Thoracic aorta (tissue), 2 donors: ENCODE data around the gene PACSIN2. TPM values are rescaled to one million over a fixed set of nuclear protein-coding genes. Genes with fewer than 3 reads are reported as not detected.

Experiments
- ATAC-seq: fragments of 150-250 bp; one replicate; pipeline ENCODE4 v1.8.0; 2017; ENCODE audit warnings: low read depth; ENCODE audit not compliant: insufficient number of reproducible peaks, low FRiP score
- DNase-seq: peaks from one replicate; pipeline ENCODE4 v3.0.0-alpha.2; 2020; ENCODE audit warnings: low spot score
- H3K27ac ChIP-seq, 2 donors: fragments of 200-600 bp; sonication (generic); 1 replicate in 1 of 2; 2 replicates in 1 of 2; pipeline ENCODE4 v1.5.1; 2016; ENCODE audit warnings: mild to moderate bottlenecking in 2 of 2, moderate library complexity in 2 of 2
- H3K27me3 ChIP-seq: fragments of 200-600 bp; sonication (generic); replicated peaks from 2 replicates; pipeline ENCODE4 v1.6.0; 2016; ENCODE audit warnings: mild to moderate bottlenecking; ENCODE audit not compliant: insufficient read depth
- H3K36me3 ChIP-seq: fragments of 200-600 bp; sonication (generic); one replicate; pipeline ENCODE4 v1.5.1; 2016
- H3K4me1 ChIP-seq, 2 donors: fragments of 200-600 bp; sonication (generic); 1 replicate in 1 of 2; 2 replicates in 1 of 2; pipeline versions ENCODE4 v1.5.1 to v1.6.0; 2016; ENCODE audit warnings: low read depth in 2 of 2, mild to moderate bottlenecking in 1 of 2; ENCODE audit not compliant: control insufficient read depth in 1 of 2
- H3K4me3 ChIP-seq: fragments of 200-600 bp; sonication (generic); 2 replicates; pipeline ENCODE4 v1.5.1; 2016; ENCODE audit warnings: mild to moderate bottlenecking
- H3K9me3 ChIP-seq: fragments of 200-600 bp; sonication (generic); 2 replicates; pipeline ENCODE4 v1.5.1; 2016
- total RNA-seq, 2 donors: library from RNA; depleted of rRNA; stranded (reverse); fragments of >200 nt; gene quantifications; one replicate each; pipeline versions ENCODE4 v1.1.0 to v1.2.3, GENCODE V29; 2016
- TF ChIP-seq, protein P1 (sequence below): fragments of 200-600 bp; sonication (generic); IDR thresholded peaks from one replicate; pipeline ENCODE4 v1.5.1; 2019; ENCODE audit warnings: antibody characterized with exemption

The PACSIN2 gene
- total RNA-seq, 2 donors from 2014 or later = 135 to 155 TPM

GRCh38 chr22:42908374-42908746 lies 106.6 kb downstream of the PACSIN2 start:
- TF ChIP-seq, protein P1, sequence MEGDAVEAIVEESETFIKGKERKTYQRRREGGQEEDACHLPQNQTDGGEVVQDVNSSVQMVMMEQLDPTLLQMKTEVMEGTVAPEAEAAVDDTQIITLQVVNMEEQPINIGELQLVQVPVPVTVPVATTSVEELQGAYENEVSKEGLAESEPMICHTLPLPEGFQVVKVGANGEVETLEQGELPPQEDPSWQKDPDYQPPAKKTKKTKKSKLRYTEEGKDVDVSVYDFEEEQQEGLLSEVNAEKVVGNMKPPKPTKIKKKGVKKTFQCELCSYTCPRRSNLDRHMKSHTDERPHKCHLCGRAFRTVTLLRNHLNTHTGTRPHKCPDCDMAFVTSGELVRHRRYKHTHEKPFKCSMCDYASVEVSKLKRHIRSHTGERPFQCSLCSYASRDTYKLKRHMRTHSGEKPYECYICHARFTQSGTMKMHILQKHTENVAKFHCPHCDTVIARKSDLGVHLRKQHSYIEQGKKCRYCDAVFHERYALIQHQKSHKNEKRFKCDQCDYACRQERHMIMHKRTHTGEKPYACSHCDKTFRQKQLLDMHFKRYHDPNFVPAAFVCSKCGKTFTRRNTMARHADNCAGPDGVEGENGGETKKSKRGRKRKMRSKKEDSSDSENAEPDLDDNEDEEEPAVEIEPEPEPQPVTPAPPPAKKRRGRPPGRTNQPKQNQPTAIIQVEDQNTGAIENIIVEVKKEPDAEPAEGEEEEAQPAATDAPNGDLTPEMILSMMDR = no peak
- H3K4me3 ChIP-seq = no peak overlapping the region
- ATAC-seq (no peak), DNase-seq (no peak)
- H3K27ac ChIP-seq = peak overlapping the region; percentile 69 to 83
- peaks cover 14% of the 10 kb centered on the region for H3K36me3 ChIP-seq
- no peaks in the 10 kb centered on the region for H3K9me3 ChIP-seq
- H3K27me3 ChIP-seq = no peaks in the 10 kb centered on the region
- peaks cover 32 to 63% of the 10 kb centered on the region in 2 donors for H3K4me1 ChIP-seq

GRCh38 chr22:42907404-42908373 lies 107.3 kb downstream of the PACSIN2 start:
- Histone ChIP-seq H3K27ac (peak overlapping the region; percentile 69 to 83), H3K9me3 (no peaks in the 10 kb centered on the region), H3K4me3 (no peak overlapping the region), H3K4me1 (peaks cover 32 to 63% of the 10 kb centered on the region in 2 donors), H3K27me3 (no peaks in the 10 kb centered on the region), H3K36me3 (peaks cover 14% of the 10 kb centered on the region)
- ATAC-seq (peak; percentile 8), DNase-seq (no peak)
- TF ChIP-seq, protein P1 = no peak

GRCh38 chr22:42906605-42907348 lies 108.2 kb downstream of the PACSIN2 start:
- peaks cover 13% of the 10 kb centered on the region for H3K36me3 ChIP-seq
- H3K4me3 ChIP-seq = no peak overlapping the region
- TF ChIP-seq, protein P1 = no peak
- no peak for ATAC-seq
- no peak for DNase-seq
- no peaks in the 10 kb centered on the region for H3K9me3 ChIP-seq
- H3K4me1 ChIP-seq = peaks cover 35 to 70% of the 10 kb centered on the region in 2 donors
- peak overlapping the region; percentile 69 to 83 for H3K27ac ChIP-seq
- H3K27me3 ChIP-seq = no peaks in the 10 kb centered on the region

DNA sequence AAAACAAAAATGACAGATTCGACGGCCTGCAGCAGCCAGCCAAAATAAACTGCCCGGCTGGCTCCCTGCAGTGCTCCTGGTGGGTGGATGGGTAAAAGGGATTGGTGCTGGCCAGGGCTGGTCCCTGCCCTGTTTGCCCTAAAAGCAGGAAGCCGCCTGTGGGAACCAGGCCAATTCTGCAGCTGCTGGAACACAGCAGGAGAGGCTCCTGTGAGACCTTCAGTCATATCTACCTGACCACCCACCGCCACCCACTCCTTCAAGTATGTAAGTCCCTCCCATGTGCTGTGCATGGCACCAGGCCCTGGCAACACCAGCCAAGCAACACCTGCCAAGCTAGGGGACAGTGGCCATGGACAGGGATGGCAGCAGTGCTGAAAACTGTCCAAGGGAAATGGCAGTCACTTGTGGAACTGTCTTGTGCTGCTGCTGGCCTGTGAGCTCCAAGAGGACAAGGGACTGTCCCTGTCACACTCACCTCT lies 109.2 kb downstream of the PACSIN2 start:
- peak overlapping the region; percentile 69 to 83 for H3K27ac ChIP-seq
- ATAC-seq (no peak), DNase-seq (no peak)
- peaks cover 35 to 79% of the 10 kb centered on the region in 2 donors for H3K4me1 ChIP-seq
- H3K9me3 ChIP-seq = no peaks in the 10 kb centered on the region
- TF ChIP-seq, protein P1 = no peak
- peaks cover 10% of the 10 kb centered on the region for H3K36me3 ChIP-seq
- no peaks in the 10 kb centered on the region for H3K27me3 ChIP-seq
- no peak overlapping the region for H3K4me3 ChIP-seq

GRCh38 chr22:42905217-42905616 lies 109.7 kb downstream of the PACSIN2 start:
- H3K4me3 ChIP-seq = no peak overlapping the region
- DNase-seq (no peak), ATAC-seq (no peak)
- H3K27me3 ChIP-seq = no peaks in the 10 kb centered on the region
- peaks cover 5% of the 10 kb centered on the region for H3K36me3 ChIP-seq
- peaks cover 35 to 77% of the 10 kb centered on the region in 2 donors for H3K4me1 ChIP-seq
- no peaks in the 10 kb centered on the region for H3K9me3 ChIP-seq
- TF ChIP-seq, protein P1 = no peak
- peak overlapping the region in 1 of 2 donors; percentile 50 for H3K27ac ChIP-seq
